HL-60 (cell line): ENCODE results near the gene ANXA3.

Source experiments
- DNase-seq, 2 experiments: peaks; one replicate each; pipeline ENCODE4 v3.0.0-alpha.2; 2010 to 2020; ENCODE audit warnings: low read depth in 1 of 2, low spot score in 1 of 2
- H3K27ac ChIP-seq: fragments of 250-450 bp; sonication (Bioruptor Pico); replicated peaks from 2 replicates; pipeline ENCODE4 v1.5.1; 2020; ENCODE audit warnings: mild to moderate bottlenecking, moderate library complexity
- H3K27me3 ChIP-seq: fragments of 250-450 bp; sonication (Bioruptor Pico); 2 replicates; pipeline ENCODE4 v1.5.1; 2021; ENCODE audit warnings: mild to moderate bottlenecking, moderate library complexity; ENCODE audit not compliant: insufficient read depth, poor library complexity, severe bottlenecking
- H3K4me3 ChIP-seq: replicated peaks from 2 replicates; pipeline ENCODE4 v1.5.1; 2011; ENCODE audit warnings: mild to moderate bottlenecking, control low read depth, low read length; ENCODE audit not compliant: insufficient read depth
- CTCF ChIP-seq: IDR thresholded peaks from one replicate; pipeline ENCODE4 v1.5.1; 2011; ENCODE audit warnings: low read length, control low read depth, inconsistent platforms; ENCODE audit not compliant: insufficient read depth
- GABPA ChIP-seq: IDR thresholded peaks from 2 replicates; pipeline ENCODE4 v1.6.1; 2012; ENCODE audit warnings: low read depth
- POLR2AphosphoS5 ChIP-seq: IDR thresholded peaks from 2 replicates; pipeline ENCODE4 v1.6.1; 2012; ENCODE audit warnings: low read depth
- REST ChIP-seq: IDR thresholded peaks from 2 replicates; pipeline ENCODE4 v1.6.1; 2012; ENCODE audit warnings: low read depth; ENCODE audit not compliant: insufficient replicate concordance
- SPI1 ChIP-seq: IDR thresholded peaks from 2 replicates; pipeline ENCODE4 v1.6.1; 2012; ENCODE audit warnings: low read depth, mild to moderate bottlenecking, borderline replicate concordance

ANXA3 gene

GRCh38 chr4:78588894-78589545 is 37.5 kb downstream of the ANXA3 start:
- no peak for DNase-seq
- no peak for TF ChIP-seq CTCF
- TF ChIP-seq POLR2AphosphoS5, result no peak
- no peak for TF ChIP-seq SPI1
- TF ChIP-seq REST, result no peak
- no peak for TF ChIP-seq GABPA
- no peak overlapping the region for H3K27ac ChIP-seq

GRCh38 chr4:78591404-78591803 is 39.8 kb downstream of the ANXA3 start:
- TF ChIP-seq REST (no peak), GABPA (no peak), POLR2AphosphoS5 (no peak), SPI1 (no peak), CTCF (no peak)
- Histone ChIP-seq H3K27ac (no peak overlapping the region), H3K27me3 (no peaks in the 10 kb centered on the region), H3K4me3 (no peak overlapping the region)
- no peak for DNase-seq

More at GRCh38 chr4:78588894-78589545, 37.5 kb downstream of the ANXA3 start:
- H3K4me3 ChIP-seq, result no peak overlapping the region
- no peaks in the 10 kb centered on the region for H3K27me3 ChIP-seq

GRCh38 chr4:78592088-78592783 is 40.7 kb downstream of the ANXA3 start:
- DNase-seq, result peak; percentile 15 to 26
- Histone ChIP-seq H3K27me3 (no peaks in the 10 kb centered on the region), H3K27ac (no peak overlapping the region), H3K4me3 (no peak overlapping the region)
- TF ChIP-seq SPI1 (no peak), CTCF (no peak), REST (no peak), POLR2AphosphoS5 (no peak), GABPA (no peak)
